Upper lobe of right lung (tissue), 1 donor: ENCODE results near the gene TIA1. TPM values are rescaled to one million over a fixed set of nuclear protein-coding genes. Genes with fewer than 3 reads are reported as not detected.
A peak's percentile ranks its signal among the peaks of the same experiment; 100 is the strongest.
"Not testable (repeated sequence)": the region's sequence is repeated elsewhere in the genome, so short reads cannot be mapped to it uniquely, and the experiment has no call there.

Experiments used
- ATAC-seq: fragments of 200-7000 bp; cut with Tn5 transposase; one replicate; pipeline ENCODE4 v1.9.1; 2020; ENCODE audit warnings: mild to moderate bottlenecking, moderate library complexity
- DNase-seq: peaks from one replicate; pipeline ENCODE4 v3.0.0-alpha.2; 2020
- H3K27ac ChIP-seq: fragments of 200-600 bp; one replicate; pipeline ENCODE4 v1.8.0; 2022
- H3K27me3 ChIP-seq: fragments of 200-600 bp; one replicate; pipeline ENCODE4 v1.8.0; 2022; ENCODE audit warnings: mild to moderate bottlenecking
- H3K36me3 ChIP-seq: fragments of 200-600 bp; one replicate; pipeline ENCODE4 v1.8.0; 2022
- H3K4me1 ChIP-seq: fragments of 200-600 bp; one replicate; pipeline ENCODE4 v1.8.0; 2022
- H3K4me3 ChIP-seq: fragments of 200-600 bp; one replicate; pipeline ENCODE4 v1.8.0; 2022; ENCODE audit warnings: mild to moderate bottlenecking
- H3K9me3 ChIP-seq: fragments of 200-600 bp; one replicate; pipeline ENCODE4 v1.8.0; 2022
- intact Hi-C: fragments of 100-400 bp; cut with DNase I; formaldehyde crosslinking; loops from one replicate; pipeline ENCODE4 v1.11.0; 2022
- long read RNA-seq: library from polyadenylated mRNA; unstranded; transcript quantifications from one replicate; pipeline ENCODE4 v2.0.0, GENCODE V29; 2021
- total RNA-seq: library from RNA; stranded (reverse); fragmentation: NEBNext Ultra II Directional; extraction: Animal tissue kit (Norgen Biotek cat#: 25700); gene quantifications from one replicate; pipeline ENCODE4 v1.2.1, GENCODE V29; 2021
- TF ChIP-seq, protein P1 (sequence below): fragments of 200-600 bp; IDR thresholded peaks from one replicate; pipeline ENCODE4 v1.8.0; 2022; ENCODE audit warnings: antibody characterized with exemption
- donor health status: DM: no; HTN: yes; CAD: no; lungs with severe emphysema.

TIA1 gene, protein sequence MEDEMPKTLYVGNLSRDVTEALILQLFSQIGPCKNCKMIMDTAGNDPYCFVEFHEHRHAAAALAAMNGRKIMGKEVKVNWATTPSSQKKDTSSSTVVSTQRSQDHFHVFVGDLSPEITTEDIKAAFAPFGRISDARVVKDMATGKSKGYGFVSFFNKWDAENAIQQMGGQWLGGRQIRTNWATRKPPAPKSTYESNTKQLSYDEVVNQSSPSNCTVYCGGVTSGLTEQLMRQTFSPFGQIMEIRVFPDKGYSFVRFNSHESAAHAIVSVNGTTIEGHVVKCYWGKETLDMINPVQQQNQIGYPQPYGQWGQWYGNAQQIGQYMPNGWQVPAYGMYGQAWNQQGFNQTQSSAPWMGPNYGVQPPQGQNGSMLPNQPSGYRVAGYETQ
- 110 TPM for total RNA-seq
- long read RNA-seq, full-length matches to known transcripts, result 21 of 51 reads
- long read RNA-seq, partial matches to known transcripts, result 3 of 51 reads
- long read RNA-seq, other reads (novel, unspliced or antisense), result 27 of 51 reads

DNA sequence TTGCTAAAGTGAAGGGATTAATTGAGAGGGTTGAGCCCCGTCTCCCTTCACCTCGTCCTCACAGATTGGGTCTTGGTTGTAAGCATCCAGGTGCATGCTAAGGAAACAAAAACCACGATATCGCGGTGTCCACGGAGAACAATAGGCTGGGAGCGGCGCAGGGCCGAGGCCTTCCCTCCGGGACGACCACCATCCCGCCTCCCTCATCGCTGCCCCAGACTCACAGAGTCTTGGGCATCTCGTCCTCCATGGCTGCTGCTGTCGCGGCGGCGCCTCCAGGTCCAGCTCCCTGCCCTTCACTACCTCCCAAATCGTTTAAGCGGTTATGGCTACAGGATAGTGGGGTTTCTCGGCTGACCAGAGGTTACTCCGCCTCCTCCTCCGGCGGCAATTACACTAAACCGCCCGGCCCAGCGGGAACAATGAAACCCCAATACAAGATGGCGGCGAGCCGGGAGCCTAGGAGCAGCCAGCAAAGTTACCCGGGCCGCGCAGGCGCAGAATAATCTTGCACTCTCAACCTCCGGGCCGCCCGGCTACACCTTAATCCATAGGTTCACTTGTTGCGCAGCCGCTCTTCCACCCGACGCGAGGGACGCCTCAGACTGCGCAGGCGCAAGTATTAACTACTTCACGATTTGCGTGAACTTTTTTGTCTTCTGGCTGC, at the start of gene TIA1:
TIA1 (minus strand) TSS at position 448 of the 667 bp plus-strand sequence; CDS start at position 250, 198 bp downstream.
- intact Hi-C loops, result no loop called here

DNA sequence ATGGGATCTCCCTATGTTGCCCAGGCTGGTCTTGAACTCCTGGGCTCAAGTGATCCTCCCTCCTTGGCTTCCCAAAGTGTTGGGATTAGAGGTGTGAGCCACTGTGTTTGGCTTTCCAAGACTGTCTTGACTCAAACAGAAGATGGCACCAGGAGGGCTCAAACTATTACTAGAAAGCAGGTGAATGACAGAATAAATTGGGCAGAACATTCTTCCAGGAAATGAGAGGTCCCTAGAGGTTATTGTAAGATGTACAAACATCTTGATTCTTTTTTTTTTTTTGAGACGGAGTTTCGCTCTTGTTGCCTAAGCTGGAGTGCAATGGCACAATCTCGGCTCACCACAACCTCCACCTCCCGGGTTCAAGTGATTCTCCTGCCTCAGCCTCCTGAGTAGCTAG, 49.4 kb upstream of the TIA1 start:
- H3K9me3 ChIP-seq, H3K4me3 ChIP-seq, DNase-seq, H3K27ac ChIP-seq, intact Hi-C loops, H3K27me3 ChIP-seq, ATAC-seq: not testable (repeated sequence)
- peaks cover 16% of the 10 kb centered on the region for H3K4me1 ChIP-seq
- H3K36me3 ChIP-seq, result peaks cover 37% of the 10 kb centered on the region

More for the DNA sequence above, at the start of gene TIA1:
- Histone ChIP-seq H3K9me3 (no peaks in the 10 kb centered on the region), H3K27ac (peak within 1 kb of the TSS; percentile 94), H3K27me3 (no peaks in the 10 kb centered on the region), H3K36me3 (no peaks in the 10 kb centered on the region), H3K4me3 (peak within 1 kb of the TSS; percentile 80), H3K4me1 (peaks cover 29% of the 10 kb centered on the region)
- peak; percentile 99 for DNase-seq
- peak; percentile 99 for ATAC-seq
- TF ChIP-seq, protein P1, sequence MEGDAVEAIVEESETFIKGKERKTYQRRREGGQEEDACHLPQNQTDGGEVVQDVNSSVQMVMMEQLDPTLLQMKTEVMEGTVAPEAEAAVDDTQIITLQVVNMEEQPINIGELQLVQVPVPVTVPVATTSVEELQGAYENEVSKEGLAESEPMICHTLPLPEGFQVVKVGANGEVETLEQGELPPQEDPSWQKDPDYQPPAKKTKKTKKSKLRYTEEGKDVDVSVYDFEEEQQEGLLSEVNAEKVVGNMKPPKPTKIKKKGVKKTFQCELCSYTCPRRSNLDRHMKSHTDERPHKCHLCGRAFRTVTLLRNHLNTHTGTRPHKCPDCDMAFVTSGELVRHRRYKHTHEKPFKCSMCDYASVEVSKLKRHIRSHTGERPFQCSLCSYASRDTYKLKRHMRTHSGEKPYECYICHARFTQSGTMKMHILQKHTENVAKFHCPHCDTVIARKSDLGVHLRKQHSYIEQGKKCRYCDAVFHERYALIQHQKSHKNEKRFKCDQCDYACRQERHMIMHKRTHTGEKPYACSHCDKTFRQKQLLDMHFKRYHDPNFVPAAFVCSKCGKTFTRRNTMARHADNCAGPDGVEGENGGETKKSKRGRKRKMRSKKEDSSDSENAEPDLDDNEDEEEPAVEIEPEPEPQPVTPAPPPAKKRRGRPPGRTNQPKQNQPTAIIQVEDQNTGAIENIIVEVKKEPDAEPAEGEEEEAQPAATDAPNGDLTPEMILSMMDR, result no peak

DNA sequence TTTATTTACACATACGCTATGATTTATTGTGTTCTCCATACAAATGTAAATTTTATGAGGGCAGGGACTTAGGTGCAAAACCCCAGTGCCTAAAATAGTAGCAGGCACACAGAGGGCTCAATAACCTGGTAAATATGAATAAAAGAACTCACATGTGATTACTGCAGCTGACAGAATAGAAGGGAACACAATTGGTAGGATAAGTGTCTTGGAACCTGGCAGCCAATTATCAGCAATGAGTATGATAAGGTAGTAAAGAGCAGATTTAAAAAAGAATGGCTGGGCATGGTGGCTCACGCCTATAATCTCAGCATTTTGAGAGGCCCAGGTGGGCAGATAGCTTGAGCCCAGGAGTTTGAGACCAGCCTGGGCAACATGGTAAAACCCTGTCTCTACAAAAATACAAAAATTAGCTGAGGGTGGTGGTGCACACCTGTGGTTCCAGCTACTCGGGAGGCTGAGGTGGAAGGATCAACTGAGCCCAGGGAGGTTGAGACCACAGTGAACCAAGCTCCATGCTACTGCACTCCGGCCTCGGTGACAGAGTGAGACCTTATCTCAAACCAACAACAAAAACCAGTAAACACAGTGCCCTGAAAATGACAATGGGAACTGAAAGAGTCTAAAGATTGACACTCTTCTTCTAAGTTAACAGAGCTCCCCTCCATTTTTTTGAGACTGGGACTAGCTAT, 35.2 kb upstream of the TIA1 start:
- intact Hi-C loops, result no loop called here
- Histone ChIP-seq H3K27me3 (no peaks in the 10 kb centered on the region), H3K36me3 (peaks cover 94% of the 10 kb centered on the region), H3K4me3 (no peak overlapping the region), H3K27ac (no peak overlapping the region), H3K9me3 (no peaks in the 10 kb centered on the region), H3K4me1 (no peaks in the 10 kb centered on the region)
- ATAC-seq (no peak), DNase-seq (no peak)
- TF ChIP-seq, protein P1, result no peak

DNA sequence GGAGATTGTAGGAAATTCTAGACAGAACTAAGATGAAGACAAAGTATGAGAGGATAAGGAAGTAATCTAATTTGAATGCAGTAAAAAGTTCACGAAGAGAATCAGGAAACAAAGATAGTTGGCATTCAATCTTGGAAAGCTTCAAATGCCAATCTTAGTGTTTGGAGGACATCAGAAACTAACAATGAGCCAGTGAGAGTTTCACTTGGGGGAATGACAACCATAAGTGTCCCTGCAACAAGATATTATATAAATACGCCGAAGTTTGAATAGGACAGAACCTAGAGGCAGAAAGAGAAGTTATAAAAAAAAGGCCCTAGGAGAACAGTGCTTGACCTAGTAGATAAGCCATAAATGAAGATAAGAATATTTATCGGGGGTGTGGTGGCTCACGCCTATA, 34.0 kb upstream of the TIA1 start:
- Histone ChIP-seq H3K36me3 (peaks cover 94% of the 10 kb centered on the region), H3K27me3 (no peaks in the 10 kb centered on the region), H3K27ac (no peak overlapping the region), H3K4me3 (no peak overlapping the region), H3K4me1 (no peaks in the 10 kb centered on the region), H3K9me3 (no peaks in the 10 kb centered on the region)
- ATAC-seq, result no peak
- intact Hi-C loops, result no loop called here
- TF ChIP-seq, protein P1, result no peak
- no peak for DNase-seq

DNA sequence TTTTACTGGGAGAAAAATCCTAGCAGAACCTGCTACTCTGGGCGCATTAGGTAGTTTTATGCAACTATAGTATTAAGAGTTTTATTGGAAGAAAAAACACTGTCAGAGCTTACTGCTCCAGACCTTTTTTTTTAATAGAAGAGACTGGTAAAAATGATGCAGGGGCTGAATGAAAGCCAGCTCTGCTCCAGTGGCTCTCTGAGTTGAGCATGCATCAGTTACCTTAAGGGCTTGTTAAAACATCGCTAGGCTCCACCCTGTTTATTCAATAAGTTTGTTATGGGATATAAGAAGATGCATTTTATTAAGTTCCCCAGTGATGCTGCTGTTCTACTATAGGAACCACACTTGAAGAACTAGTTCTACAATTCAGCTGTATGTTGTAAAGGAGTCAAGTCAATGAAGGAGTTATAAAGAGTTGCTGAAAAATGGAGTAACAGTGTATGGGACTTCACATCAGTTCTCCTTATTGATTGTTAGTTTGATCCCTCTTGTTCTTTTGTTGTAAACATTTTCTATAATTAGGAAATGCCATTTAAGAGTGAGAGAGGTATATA, 31.9 kb upstream of the TIA1 start:
- no peaks in the 10 kb centered on the region for H3K4me1 ChIP-seq
- no peak overlapping the region for H3K4me3 ChIP-seq
- H3K27me3 ChIP-seq, result no peaks in the 10 kb centered on the region
- no peak overlapping the region for H3K27ac ChIP-seq
- no peaks in the 10 kb centered on the region for H3K9me3 ChIP-seq
- TF ChIP-seq, protein P1, result no peak
- no peak for DNase-seq
- no peak for ATAC-seq
- peaks cover 94% of the 10 kb centered on the region for H3K36me3 ChIP-seq
- intact Hi-C loops, result no loop called here
